HepG2 (cell line): ENCODE results near the gene COPE. TPM values are rescaled to one million over a fixed set of nuclear protein-coding genes. Genes with fewer than 3 reads are reported as not detected.

Source experiments
- BORCS8-MEF2B ChIP-seq: sonication (generic); formaldehyde crosslinking; IDR thresholded peaks from 2 replicates; pipeline ENCODE4 v1.8.0; 2022; ENCODE audit warnings: mild to moderate bottlenecking, missing genetic modification reagents
- CHD4 ChIP-seq: fragments of 200-600 bp; sonication (generic); IDR thresholded peaks from 2 replicates; pipeline ENCODE4 v1.7.0; 2017; ENCODE audit warnings: mild to moderate bottlenecking, low read length, borderline replicate concordance
- HES4 ChIP-seq: sonication (generic); formaldehyde crosslinking; IDR thresholded peaks from 2 replicates; pipeline ENCODE4 v1.9.0; 2021; ENCODE audit warnings: mild to moderate bottlenecking, missing genetic modification reagents, borderline replicate concordance
- ISL2 ChIP-seq: sonication (generic); formaldehyde crosslinking; IDR thresholded peaks from 2 replicates; pipeline ENCODE4 v1.5.0; 2020; ENCODE audit warnings: missing genetic modification reagents
- MYNN ChIP-seq: sonication (generic); formaldehyde crosslinking; IDR thresholded peaks from 2 replicates; pipeline ENCODE4 v1.4.0; 2020; ENCODE audit warnings: mild to moderate bottlenecking, low read depth, missing genetic modification reagents
- SRSF1 ChIP-seq: fragments of 200-400 bp; formaldehyde crosslinking; optimal IDR thresholded peaks from 2 replicates; pipeline ENCODE3; 2017; ENCODE audit warnings: mild to moderate bottlenecking, low read depth, low read length, moderate library complexity
- ZNF235 ChIP-seq: sonication (generic); formaldehyde crosslinking; IDR thresholded peaks from 2 replicates; pipeline ENCODE4 v1.8.1; 2023; ENCODE audit warnings: mild to moderate bottlenecking, missing genetic modification reagents, borderline replicate concordance
- ZNF567 ChIP-seq: sonication (generic); formaldehyde crosslinking; IDR thresholded peaks from 2 replicates; pipeline ENCODE4 v1.8.1; 2023; ENCODE audit warnings: mild to moderate bottlenecking, missing genetic modification reagents, borderline replicate concordance
- ZNF569 ChIP-seq: sonication (generic); formaldehyde crosslinking; IDR thresholded peaks from 2 replicates; pipeline ENCODE4 v1.5.0; 2020; ENCODE audit warnings: mild to moderate bottlenecking, missing genetic modification reagents, moderate library complexity, borderline replicate concordance
- polyA plus RNA-seq, 8 experiments: library from polyadenylated mRNA; depleted of rRNA in 3 of 8; stranded (reverse) in 7 of 8; unstranded in 1 of 8; fragments of >200 nt; fragmentation: Illumina TruSeq in 4 of 8; extraction: Trizol in 4 of 8; gene quantifications; 2 replicates each; pipeline versions ENCODE4 v1.2.1 to v1.2.3, GENCODE V29; 2011 to 2016; ENCODE audit warnings: low read depth in 4 of 8, missing spikeins in 1 of 8, mixed read lengths in 1 of 8; ENCODE audit not compliant: insufficient read depth in 1 of 8
- total RNA-seq, 5 experiments: library from RNA; depleted of rRNA; stranded (reverse); fragments of >200 nt; fragmentation: Illumina TruSeq; extraction: Trizol; gene quantifications; 2 replicates each; pipeline ENCODE4 v1.2.3, GENCODE V29; 2016; ENCODE audit warnings: low read depth in 1 of 5
- TF ChIP-seq, protein P1 (sequence below): sonication (generic); formaldehyde crosslinking; IDR thresholded peaks from 2 replicates; pipeline ENCODE4 v1.5.1; 2020; ENCODE audit warnings: mild to moderate bottlenecking, missing genetic modification reagents, borderline replicate concordance
- TF ChIP-seq, protein P2 (sequence below): sonication (generic); formaldehyde crosslinking; IDR thresholded peaks from 2 replicates; pipeline ENCODE4 v1.5.1; 2020; ENCODE audit warnings: mild to moderate bottlenecking, missing genetic modification reagents, borderline replicate concordance
- TF ChIP-seq, protein P3 (sequence below): sonication (generic); formaldehyde crosslinking; IDR thresholded peaks from 2 replicates; pipeline ENCODE4 v1.4.0; 2020; ENCODE audit warnings: mild to moderate bottlenecking, missing genetic modification reagents
- TF ChIP-seq, protein P4 (sequence below): sonication (generic); formaldehyde crosslinking; IDR thresholded peaks from 2 replicates; pipeline ENCODE4 v1.4.0; 2020; ENCODE audit warnings: mild to moderate bottlenecking, missing genetic modification reagents
- TF ChIP-seq, protein P5 (sequence below): sonication (generic); formaldehyde crosslinking; conservative IDR thresholded peaks from 2 replicates; pipeline ENCODE4 v1.8.0; 2022; ENCODE audit warnings: missing genetic modification reagents

COPE gene
- total and polyA plus RNA-seq, 2 of the 13 experiments (the other 11 are each of a cell fraction or from before 2014, with no cell fraction given): 189 to 205 TPM

DNA sequence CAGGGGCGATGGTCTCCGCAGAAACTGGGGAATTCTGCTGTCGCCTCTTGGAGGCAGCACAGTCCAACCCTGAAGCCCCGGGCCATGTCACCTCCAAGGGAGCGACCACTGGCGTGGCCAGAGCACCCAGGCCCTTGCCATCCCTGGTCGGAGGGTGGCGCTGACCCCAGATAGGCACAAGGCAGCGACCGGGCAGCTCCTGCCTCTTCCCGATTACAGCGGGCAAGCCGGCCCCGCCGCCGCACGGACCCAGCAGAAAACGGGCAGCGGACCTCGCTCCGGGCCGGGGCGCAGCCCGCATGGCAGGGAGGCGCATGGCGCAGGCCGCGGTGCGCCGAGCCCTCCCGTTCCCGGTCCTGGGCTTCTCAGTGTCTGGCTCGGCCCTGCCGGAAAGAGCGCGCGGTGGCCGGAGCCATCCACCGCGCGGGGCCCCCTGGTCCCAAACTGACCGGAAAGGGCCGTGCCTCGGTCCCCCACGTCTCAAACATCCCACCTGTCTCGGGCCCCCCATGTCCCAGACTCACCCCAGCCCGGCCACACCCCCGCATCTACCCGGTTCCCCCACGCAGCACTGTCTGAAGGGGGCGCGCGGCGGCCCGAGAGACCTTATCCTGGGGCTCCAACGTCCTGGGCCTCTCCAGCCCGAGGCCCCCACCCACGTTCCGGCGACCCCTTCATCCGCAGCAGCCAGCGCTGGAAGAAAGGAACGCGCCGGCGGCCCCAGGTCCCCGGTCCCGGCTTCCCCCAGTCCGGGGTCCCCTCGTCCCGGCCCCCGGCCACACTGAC, 24.0 kb downstream of the COPE start (continued):
- TF ChIP-seq, protein P1, sequence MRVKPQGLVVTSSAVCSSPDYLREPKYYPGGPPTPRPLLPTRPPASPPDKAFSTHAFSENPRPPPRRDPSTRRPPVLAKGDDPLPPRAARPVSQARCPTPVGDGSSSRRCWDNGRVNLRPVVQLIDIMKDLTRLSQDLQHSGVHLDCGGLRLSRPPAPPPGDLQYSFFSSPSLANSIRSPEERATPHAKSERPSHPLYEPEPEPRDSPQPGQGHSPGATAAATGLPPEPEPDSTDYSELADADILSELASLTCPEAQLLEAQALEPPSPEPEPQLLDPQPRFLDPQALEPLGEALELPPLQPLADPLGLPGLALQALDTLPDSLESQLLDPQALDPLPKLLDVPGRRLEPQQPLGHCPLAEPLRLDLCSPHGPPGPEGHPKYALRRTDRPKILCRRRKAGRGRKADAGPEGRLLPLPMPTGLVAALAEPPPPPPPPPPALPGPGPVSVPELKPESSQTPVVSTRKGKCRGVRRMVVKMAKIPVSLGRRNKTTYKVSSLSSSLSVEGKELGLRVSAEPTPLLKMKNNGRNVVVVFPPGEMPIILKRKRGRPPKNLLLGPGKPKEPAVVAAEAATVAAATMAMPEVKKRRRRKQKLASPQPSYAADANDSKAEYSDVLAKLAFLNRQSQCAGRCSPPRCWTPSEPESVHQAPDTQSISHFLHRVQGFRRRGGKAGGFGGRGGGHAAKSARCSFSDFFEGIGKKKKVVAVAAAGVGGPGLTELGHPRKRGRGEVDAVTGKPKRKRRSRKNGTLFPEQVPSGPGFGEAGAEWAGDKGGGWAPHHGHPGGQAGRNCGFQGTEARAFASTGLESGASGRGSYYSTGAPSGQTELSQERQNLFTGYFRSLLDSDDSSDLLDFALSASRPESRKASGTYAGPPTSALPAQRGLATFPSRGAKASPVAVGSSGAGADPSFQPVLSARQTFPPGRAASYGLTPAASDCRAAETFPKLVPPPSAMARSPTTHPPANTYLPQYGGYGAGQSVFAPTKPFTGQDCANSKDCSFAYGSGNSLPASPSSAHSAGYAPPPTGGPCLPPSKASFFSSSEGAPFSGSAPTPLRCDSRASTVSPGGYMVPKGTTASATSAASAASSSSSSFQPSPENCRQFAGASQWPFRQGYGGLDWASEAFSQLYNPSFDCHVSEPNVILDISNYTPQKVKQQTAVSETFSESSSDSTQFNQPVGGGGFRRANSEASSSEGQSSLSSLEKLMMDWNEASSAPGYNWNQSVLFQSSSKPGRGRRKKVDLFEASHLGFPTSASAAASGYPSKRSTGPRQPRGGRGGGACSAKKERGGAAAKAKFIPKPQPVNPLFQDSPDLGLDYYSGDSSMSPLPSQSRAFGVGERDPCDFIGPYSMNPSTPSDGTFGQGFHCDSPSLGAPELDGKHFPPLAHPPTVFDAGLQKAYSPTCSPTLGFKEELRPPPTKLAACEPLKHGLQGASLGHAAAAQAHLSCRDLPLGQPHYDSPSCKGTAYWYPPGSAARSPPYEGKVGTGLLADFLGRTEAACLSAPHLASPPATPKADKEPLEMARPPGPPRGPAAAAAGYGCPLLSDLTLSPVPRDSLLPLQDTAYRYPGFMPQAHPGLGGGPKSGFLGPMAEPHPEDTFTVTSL (CRISPR knock-in tag): no peak
- 0 out of 2 replicates have a peak, but pooled peaks have one; percentile 7 for TF ChIP-seq ISL2 (CRISPR knock-in tag)
- TF ChIP-seq, protein P2, sequence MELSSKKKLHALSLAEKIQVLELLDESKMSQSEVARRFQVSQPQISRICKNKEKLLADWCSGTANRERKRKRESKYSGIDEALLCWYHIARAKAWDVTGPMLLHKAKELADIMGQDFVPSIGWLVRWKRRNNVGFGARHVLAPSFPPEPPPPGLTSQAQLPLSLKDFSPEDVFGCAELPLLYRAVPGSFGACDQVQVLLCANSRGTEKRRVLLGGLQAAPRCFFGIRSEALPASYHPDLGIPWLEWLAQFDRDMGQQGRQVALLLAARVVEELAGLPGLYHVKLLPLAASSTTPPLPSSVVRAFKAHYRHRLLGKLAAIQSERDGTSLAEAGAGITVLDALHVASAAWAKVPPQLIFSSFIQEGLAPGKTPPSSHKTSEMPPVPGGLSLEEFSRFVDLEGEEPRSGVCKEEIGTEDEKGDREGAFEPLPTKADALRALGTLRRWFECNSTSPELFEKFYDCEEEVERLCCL (CRISPR knock-in tag): no peak
- TF ChIP-seq, protein P3, sequence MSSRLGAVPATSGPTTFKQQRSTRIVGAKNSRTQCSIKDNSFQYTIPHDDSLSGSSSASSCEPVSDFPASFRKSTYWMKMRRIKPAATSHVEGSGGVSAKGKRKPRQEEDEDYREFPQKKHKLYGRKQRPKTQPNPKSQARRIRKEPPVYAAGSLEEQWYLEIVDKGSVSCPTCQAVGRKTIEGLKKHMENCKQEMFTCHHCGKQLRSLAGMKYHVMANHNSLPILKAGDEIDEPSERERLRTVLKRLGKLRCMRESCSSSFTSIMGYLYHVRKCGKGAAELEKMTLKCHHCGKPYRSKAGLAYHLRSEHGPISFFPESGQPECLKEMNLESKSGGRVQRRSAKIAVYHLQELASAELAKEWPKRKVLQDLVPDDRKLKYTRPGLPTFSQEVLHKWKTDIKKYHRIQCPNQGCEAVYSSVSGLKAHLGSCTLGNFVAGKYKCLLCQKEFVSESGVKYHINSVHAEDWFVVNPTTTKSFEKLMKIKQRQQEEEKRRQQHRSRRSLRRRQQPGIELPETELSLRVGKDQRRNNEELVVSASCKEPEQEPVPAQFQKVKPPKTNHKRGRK (CRISPR knock-in tag): no peak
- TF ChIP-seq, protein P4, sequence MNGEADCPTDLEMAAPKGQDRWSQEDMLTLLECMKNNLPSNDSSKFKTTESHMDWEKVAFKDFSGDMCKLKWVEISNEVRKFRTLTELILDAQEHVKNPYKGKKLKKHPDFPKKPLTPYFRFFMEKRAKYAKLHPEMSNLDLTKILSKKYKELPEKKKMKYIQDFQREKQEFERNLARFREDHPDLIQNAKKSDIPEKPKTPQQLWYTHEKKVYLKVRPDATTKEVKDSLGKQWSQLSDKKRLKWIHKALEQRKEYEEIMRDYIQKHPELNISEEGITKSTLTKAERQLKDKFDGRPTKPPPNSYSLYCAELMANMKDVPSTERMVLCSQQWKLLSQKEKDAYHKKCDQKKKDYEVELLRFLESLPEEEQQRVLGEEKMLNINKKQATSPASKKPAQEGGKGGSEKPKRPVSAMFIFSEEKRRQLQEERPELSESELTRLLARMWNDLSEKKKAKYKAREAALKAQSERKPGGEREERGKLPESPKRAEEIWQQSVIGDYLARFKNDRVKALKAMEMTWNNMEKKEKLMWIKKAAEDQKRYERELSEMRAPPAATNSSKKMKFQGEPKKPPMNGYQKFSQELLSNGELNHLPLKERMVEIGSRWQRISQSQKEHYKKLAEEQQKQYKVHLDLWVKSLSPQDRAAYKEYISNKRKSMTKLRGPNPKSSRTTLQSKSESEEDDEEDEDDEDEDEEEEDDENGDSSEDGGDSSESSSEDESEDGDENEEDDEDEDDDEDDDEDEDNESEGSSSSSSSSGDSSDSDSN (CRISPR knock-in tag): peak; percentile 90
- TF ChIP-seq HES4 (CRISPR knock-in tag): peak; percentile 70
- TF ChIP-seq, protein P5, sequence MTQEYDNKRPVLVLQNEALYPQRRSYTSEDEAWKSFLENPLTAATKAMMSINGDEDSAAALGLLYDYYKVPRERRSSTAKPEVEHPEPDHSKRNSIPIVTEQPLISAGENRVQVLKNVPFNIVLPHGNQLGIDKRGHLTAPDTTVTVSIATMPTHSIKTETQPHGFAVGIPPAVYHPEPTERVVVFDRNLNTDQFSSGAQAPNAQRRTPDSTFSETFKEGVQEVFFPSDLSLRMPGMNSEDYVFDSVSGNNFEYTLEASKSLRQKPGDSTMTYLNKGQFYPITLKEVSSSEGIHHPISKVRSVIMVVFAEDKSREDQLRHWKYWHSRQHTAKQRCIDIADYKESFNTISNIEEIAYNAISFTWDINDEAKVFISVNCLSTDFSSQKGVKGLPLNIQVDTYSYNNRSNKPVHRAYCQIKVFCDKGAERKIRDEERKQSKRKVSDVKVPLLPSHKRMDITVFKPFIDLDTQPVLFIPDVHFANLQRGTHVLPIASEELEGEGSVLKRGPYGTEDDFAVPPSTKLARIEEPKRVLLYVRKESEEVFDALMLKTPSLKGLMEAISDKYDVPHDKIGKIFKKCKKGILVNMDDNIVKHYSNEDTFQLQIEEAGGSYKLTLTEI (CRISPR knock-in tag): no peak
- TF ChIP-seq ZNF569 (CRISPR knock-in tag): no peak
- TF ChIP-seq CHD4: no peak
- no peak for TF ChIP-seq ZNF235 (CRISPR knock-in tag)
- peak; percentile 21 for TF ChIP-seq SRSF1
- TF ChIP-seq MYNN: 0 out of 2 replicates have a peak, but pooled peaks have one; percentile 35
- peak; percentile 27; the same call in 1 of the 2 replicates for TF ChIP-seq BORCS8-MEF2B
- no peak for TF ChIP-seq ZNF567 (CRISPR knock-in tag)
